Liver (tissue), 9 donors: ENCODE results near the gene CBX8. TPM values are rescaled to one million over a fixed set of nuclear protein-coding genes. Genes with fewer than 3 reads are reported as not detected.

Source experiments
- DNase-seq: peaks from one replicate; pipeline ENCODE4 v3.0.0-alpha.2; 2017; ENCODE audit warnings: low spot score
- H3K27ac ChIP-seq, 2 donors: one replicate each; pipeline ENCODE4 v1.7.0; 2013; ENCODE audit warnings: inconsistent platforms in 2 of 2, low read length in 2 of 2, control low read depth in 1 of 2, low read depth in 1 of 2, mild to moderate bottlenecking in 1 of 2
- H3K27me3 ChIP-seq, 4 donors: one replicate each; pipeline versions ENCODE4 v1.6.1 to v1.7.0; 2013; ENCODE audit warnings: low read length in 3 of 4, inconsistent platforms in 1 of 4, mild to moderate bottlenecking in 1 of 4, moderate library complexity in 1 of 4; ENCODE audit not compliant: control insufficient read depth in 4 of 4, insufficient read depth in 4 of 4
- H3K36me3 ChIP-seq, 4 donors: one replicate each; pipeline versions ENCODE4 v1.6.1 to v1.7.0; 2013; ENCODE audit warnings: low read length in 3 of 4, mild to moderate bottlenecking in 3 of 4, low read depth in 1 of 4, moderate library complexity in 1 of 4; ENCODE audit not compliant: control insufficient read depth in 4 of 4, insufficient read depth in 3 of 4
- H3K4me1 ChIP-seq, 4 donors: one replicate each; pipeline versions ENCODE4 v1.6.1 to v1.7.0; 2013; ENCODE audit warnings: low read length in 3 of 4, mild to moderate bottlenecking in 3 of 4, moderate library complexity in 1 of 4; ENCODE audit not compliant: control insufficient read depth in 4 of 4, insufficient read depth in 4 of 4
- H3K4me3 ChIP-seq, 3 donors: one replicate each; pipeline versions ENCODE4 v1.6.1 to v1.7.0; 2013; ENCODE audit warnings: low read length in 3 of 3, control low read depth in 1 of 3, low read depth in 1 of 3, mild to moderate bottlenecking in 1 of 3
- H3K9ac ChIP-seq, 2 donors: one replicate each; pipeline ENCODE4 v1.7.0; 2013; ENCODE audit warnings: low read length in 2 of 2, mild to moderate bottlenecking in 2 of 2, moderate library complexity in 2 of 2, control low read depth in 1 of 2, low read depth in 1 of 2
- H3K9me3 ChIP-seq, 4 donors: one replicate each; pipeline versions ENCODE4 v1.6.1 to v1.7.0; 2013; ENCODE audit warnings: low read length in 3 of 4; ENCODE audit not compliant: control insufficient read depth in 4 of 4
- ATF3 ChIP-seq: IDR thresholded peaks from 2 replicates; pipeline ENCODE4 v1.6.1; 2016; ENCODE audit warnings: antibody characterized with exemption
- CTCF ChIP-seq: fragments of 150-350 bp; IDR thresholded peaks from 2 replicates; pipeline ENCODE4 v1.5.1; 2017; ENCODE audit warnings: improper control_type of control experiment, low read depth, low read length; ENCODE audit not compliant: missing input control
- EGR1 ChIP-seq, 2 donors: IDR thresholded peaks; 2 replicates each; pipeline ENCODE4 v1.6.1; 2016 to 2018; ENCODE audit warnings: antibody characterized with exemption in 2 of 2, low read depth in 2 of 2
- GABPA ChIP-seq, 2 donors: IDR thresholded peaks in 1 of 2; conservative IDR thresholded peaks in 1 of 2; 2 replicates each; pipeline ENCODE4 v1.6.1; 2016; ENCODE audit warnings: antibody characterized with exemption in 2 of 2, mild to moderate bottlenecking in 1 of 2, moderate library complexity in 1 of 2
- HNF4G ChIP-seq: IDR thresholded peaks from 2 replicates; pipeline ENCODE4 v1.6.1; 2016; ENCODE audit warnings: antibody characterized with exemption
- MAX ChIP-seq: IDR thresholded peaks from 2 replicates; pipeline ENCODE4 v1.6.1; 2016; ENCODE audit warnings: antibody characterized with exemption
- RAD21 ChIP-seq, 2 donors: IDR thresholded peaks; 2 replicates each; pipeline ENCODE4 v1.6.1; 2016; ENCODE audit warnings: antibody characterized with exemption in 2 of 2, mild to moderate bottlenecking in 2 of 2
- RXRA ChIP-seq, 2 donors: IDR thresholded peaks; 2 replicates each; pipeline ENCODE4 v1.6.1; 2017 to 2018; ENCODE audit warnings: antibody characterized with exemption in 2 of 2, mild to moderate bottlenecking in 1 of 2
- TAF1 ChIP-seq: conservative IDR thresholded peaks from 2 replicates; pipeline ENCODE4 v1.6.1; 2016; ENCODE audit warnings: antibody characterized with exemption, mild to moderate bottlenecking
- YY1 ChIP-seq: IDR thresholded peaks from 2 replicates; pipeline ENCODE4 v1.6.1; 2016; ENCODE audit warnings: antibody characterized with exemption, mild to moderate bottlenecking
- WGBS: extraction: QIAGEN DNeasy Blood & Tissue Kit; methylation state at CpG from one replicate; pipeline ENCODE4 v1.1.7; 2013; 5-methylcytosine and 5-hydroxymethylcytosine counted together
- polyA plus RNA-seq, 2 donors: library from polyadenylated mRNA; stranded (reverse) in 1 of 2; unstranded in 1 of 2; fragments of 200-250 nt in 1 of 2; fragments of >200 nt in 1 of 2; fragmentation: Nextera tagmentation in 1 of 2; extraction: Ambion mirVana in 1 of 2; gene quantifications; one replicate each; pipeline versions ENCODE4 v1.2.1 to v1.2.3, GENCODE V29; 2013 to 2015
- total RNA-seq, 2 donors: library from RNA; depleted of rRNA; stranded (reverse); fragments of >200 nt; gene quantifications; one replicate each; pipeline ENCODE4 v1.2.3, GENCODE V29; 2014
- donor health status: healthy.
- donor health status: healthy.
- donor health status: healthy.
- donor health status: healthy.
- donor health status: healthy.

CBX8 gene
- total and polyA plus RNA-seq, 4 donors: 0.75 to 2.7 (median 1.9) TPM

GRCh38 chr17:79798299-79799173, 1.7 kb upstream of the CBX8 start:
- peaks cover 12 to 45% (median 20%) of the 10 kb centered on the region in 4 donors for H3K4me1 ChIP-seq
- 3% methylated on average over 70 of the region's 70 CpGs for WGBS
- peaks cover 0 to 1% (median 0%) of the 10 kb centered on the region in 4 donors for H3K9me3 ChIP-seq
- H3K27me3 ChIP-seq: peaks cover 3 to 33% (median 15%) of the 10 kb centered on the region in 4 donors
- no peak overlapping the region for H3K27ac ChIP-seq
- H3K9ac ChIP-seq: no peak overlapping the region
- TF ChIP-seq RXRA (IDR thresholded peaks at IDR 0.05) (peak; percentile 6 to 57), TAF1 (no peak), GABPA (IDR thresholded peaks at IDR 0.05 in 1 of 2, conservative IDR thresholded peaks at IDR 0.05 in 1 of 2) (no peak)
- no peak for DNase-seq
- peak overlapping the region in 1 of 3 donors; percentile 76 for H3K4me3 ChIP-seq
- peaks cover 0 to 6% (median 0%) of the 10 kb centered on the region in 4 donors for H3K36me3 ChIP-seq

DNA sequence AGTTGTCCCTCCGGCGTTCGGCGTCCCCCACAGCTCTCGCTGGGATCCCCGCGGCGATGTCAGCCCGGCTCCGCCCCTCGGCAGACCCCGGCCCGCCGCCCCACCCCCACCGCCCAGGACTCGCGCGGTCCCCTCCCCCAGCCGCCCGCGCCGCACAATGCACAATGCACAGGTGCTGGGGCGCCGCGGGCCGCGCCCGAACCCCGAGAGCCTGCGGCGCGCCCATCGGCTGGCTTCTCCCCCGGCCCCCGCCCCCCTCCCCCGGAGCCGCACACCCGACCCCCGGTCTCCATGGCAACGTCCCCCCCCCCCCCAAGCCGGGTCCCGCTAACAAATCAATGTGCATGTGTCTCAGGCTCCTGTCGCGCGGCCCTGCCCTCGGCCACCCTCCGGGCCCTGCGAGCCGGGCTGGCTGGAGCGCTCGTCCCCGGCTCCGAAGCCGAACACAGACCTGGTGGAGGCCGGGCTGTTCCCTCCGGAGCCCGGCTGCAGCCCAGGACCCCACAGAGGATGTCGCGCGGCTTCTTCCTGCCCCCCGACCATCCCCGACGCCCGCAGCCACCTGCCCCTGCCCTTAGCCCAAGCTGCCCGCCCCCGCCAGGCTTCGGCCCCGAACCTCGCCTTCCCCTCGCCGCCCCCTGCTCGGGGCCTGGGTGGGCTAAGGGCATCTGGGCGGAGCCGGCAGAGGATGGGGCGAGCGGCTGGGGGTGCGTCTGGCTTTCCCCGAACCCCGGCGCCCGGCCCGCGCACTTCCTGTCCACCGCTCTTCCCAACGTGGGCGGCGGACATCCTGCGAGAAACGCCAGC, 818 bp upstream of the CBX8 start:
- WGBS: 2% methylated on average over 89 of the region's 89 CpGs
- TF ChIP-seq MAX (no peak), HNF4G (no peak), ATF3 (no peak), CTCF (no peak), RXRA (IDR thresholded peaks at IDR 0.05) (no peak), EGR1 (IDR thresholded peaks at IDR 0.05; ENCODE audit: low read depth in 2 of 2) (no peak), TAF1 (no peak), GABPA (IDR thresholded peaks at IDR 0.05 in 1 of 2, conservative IDR thresholded peaks at IDR 0.05 in 1 of 2) (no peak)
- H3K27me3 ChIP-seq: peaks cover 0 to 28% (median 14%) of the 10 kb centered on the region in 4 donors
- no peak overlapping the region for H3K27ac ChIP-seq
- no peak for DNase-seq
- peak overlapping the region in 1 of 3 donors; percentile 76 for H3K4me3 ChIP-seq
- no peak overlapping the region for H3K9ac ChIP-seq
- H3K9me3 ChIP-seq: no peaks in the 10 kb centered on the region
- H3K36me3 ChIP-seq: peaks cover 0 to 6% (median 0%) of the 10 kb centered on the region in 4 donors
- peaks cover 12 to 41% (median 20%) of the 10 kb centered on the region in 4 donors for H3K4me1 ChIP-seq

GRCh38 chr17:79796444-79796762, 474 bp downstream of the CBX8 start:
- Histone ChIP-seq H3K36me3 (peaks cover 0 to 6% (median 0%) of the 10 kb centered on the region in 4 donors), H3K4me3 (peak overlapping the region; percentile 43 to 78 (median 75)), H3K4me1 (peaks cover 12 to 39% (median 20%) of the 10 kb centered on the region in 4 donors), H3K9me3 (no peaks in the 10 kb centered on the region), H3K27ac (peak overlapping the region; percentile 75 to 91), H3K27me3 (peaks cover 0 to 23% (median 10%) of the 10 kb centered on the region in 4 donors), H3K9ac (no peak overlapping the region)
- 3% methylated on average over 19 of the region's 19 CpGs for WGBS
- TF ChIP-seq TAF1 (no peak), CTCF (no peak), ATF3 (no peak), RAD21 (IDR thresholded peaks at IDR 0.05) (no peak), RXRA (IDR thresholded peaks at IDR 0.05) (no peak), YY1 (no peak)
- DNase-seq: no peak
